OCI-LY3 (cell line): ENCODE data around the gene STYK1.
"Not testable (repeated sequence)": the region's sequence is repeated elsewhere in the genome, so short reads cannot be mapped to it uniquely, and the experiment has no call there.

Experiments
- CTCF ChIP-seq: fragments of 200-600, 300-600 bp; sonication (generic); IDR thresholded peaks from 2 replicates; pipeline ENCODE4 v1.5.1; 2014; ENCODE audit warnings: antibody characterized with exemption, low read length, low read depth
- EZH2phosphoT487 ChIP-seq: fragments of 200-600 bp; shearing (Covaris generic); IDR thresholded peaks from 2 replicates; pipeline ENCODE4 v1.6.1; 2018; ENCODE audit warnings: antibody characterized with exemption, mixed run types, low read depth

- TF ChIP-seq EZH2phosphoT487, CTCF: not testable (repeated sequence)
Measured at GRCh38 chr12:10582133-10582532, 91.7 kb downstream of the STYK1 start.
